Prostate gland (tissue), 2 donors: ENCODE measurements around the gene TMEM60.

Experiments
- POLR2A ChIP-seq: fragments of 450-650 bp; IDR thresholded peaks from one replicate; pipeline ENCODE4 v1.6.1; 2016; ENCODE audit warnings: antibody characterized with exemption, mild to moderate bottlenecking
- POLR2AphosphoS5 ChIP-seq: sonication (generic); formaldehyde crosslinking; IDR thresholded peaks from one replicate; pipeline ENCODE4 v1.6.1; 2017; ENCODE audit warnings: antibody characterized with exemption
- TF ChIP-seq, protein P1 (sequence below), 4 experiments: fragments of 200-600 bp in 2 of 4; fragments of 450-650 bp in 2 of 4; sonication (generic) in 2 of 4; IDR thresholded peaks; 1 replicate in 3 of 4; 2 replicates in 1 of 4; pipeline ENCODE4 v1.5.1; 2016 to 2019; ENCODE audit warnings: antibody characterized with exemption in 4 of 4, mild to moderate bottlenecking in 2 of 4, moderate library complexity in 2 of 4

GRCh38 chr7:77783111-77783510 lies 15.1 kb downstream of the TMEM60 start:
- TF ChIP-seq POLR2A, result no peak
- no peak for TF ChIP-seq POLR2AphosphoS5
- TF ChIP-seq, protein P1, sequence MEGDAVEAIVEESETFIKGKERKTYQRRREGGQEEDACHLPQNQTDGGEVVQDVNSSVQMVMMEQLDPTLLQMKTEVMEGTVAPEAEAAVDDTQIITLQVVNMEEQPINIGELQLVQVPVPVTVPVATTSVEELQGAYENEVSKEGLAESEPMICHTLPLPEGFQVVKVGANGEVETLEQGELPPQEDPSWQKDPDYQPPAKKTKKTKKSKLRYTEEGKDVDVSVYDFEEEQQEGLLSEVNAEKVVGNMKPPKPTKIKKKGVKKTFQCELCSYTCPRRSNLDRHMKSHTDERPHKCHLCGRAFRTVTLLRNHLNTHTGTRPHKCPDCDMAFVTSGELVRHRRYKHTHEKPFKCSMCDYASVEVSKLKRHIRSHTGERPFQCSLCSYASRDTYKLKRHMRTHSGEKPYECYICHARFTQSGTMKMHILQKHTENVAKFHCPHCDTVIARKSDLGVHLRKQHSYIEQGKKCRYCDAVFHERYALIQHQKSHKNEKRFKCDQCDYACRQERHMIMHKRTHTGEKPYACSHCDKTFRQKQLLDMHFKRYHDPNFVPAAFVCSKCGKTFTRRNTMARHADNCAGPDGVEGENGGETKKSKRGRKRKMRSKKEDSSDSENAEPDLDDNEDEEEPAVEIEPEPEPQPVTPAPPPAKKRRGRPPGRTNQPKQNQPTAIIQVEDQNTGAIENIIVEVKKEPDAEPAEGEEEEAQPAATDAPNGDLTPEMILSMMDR (IDR thresholded peaks at IDR 0.05), result no peak
